G401 (cell line): ENCODE measurements around the gene GAS2. TPM values are rescaled to one million over a fixed set of nuclear protein-coding genes. Genes with fewer than 3 reads are reported as not detected.

Experiments
- DNase-seq: peaks from one replicate; pipeline ENCODE4 v3.0.0-alpha.2; 2015; ENCODE audit warnings: low spot score
- in situ Hi-C: cut with HindIII; loops from 2 replicates; pipeline ENCODE4 v1.10.0; 2016; ENCODE audit warnings: low sequenced_read_pairs, mixed read lengths
- total RNA-seq: library from RNA; depleted of rRNA; stranded (reverse); fragments of >200 nt; shearing (Covaris generic); gene quantifications from 2 replicates; pipeline ENCODE4 v1.2.3, GENCODE V29; 2014

The GAS2 gene
- total RNA-seq, 1 experiment from 2014 or later: not detected

DNA sequence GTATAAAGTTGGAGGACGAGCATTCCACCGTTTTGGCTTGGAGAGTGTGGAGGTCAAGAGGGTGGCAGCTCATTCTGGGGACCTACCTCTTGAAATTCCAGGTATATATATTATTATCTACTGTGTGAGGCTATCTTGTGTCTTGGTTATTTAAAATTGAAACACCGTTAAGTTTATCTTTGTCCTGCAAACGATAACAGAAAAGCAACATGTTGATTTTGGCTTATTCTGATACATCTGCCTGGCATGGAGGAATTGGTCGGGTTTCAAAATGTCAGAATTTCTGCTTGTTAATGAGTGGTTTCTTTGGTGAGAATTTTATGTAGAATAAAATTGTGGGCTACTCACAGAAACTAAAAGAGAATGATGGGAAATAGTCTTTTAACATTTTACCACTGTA, 108.8 kb downstream of the GAS2 start:
- in situ Hi-C loops: no loop called here
- no peak for DNase-seq

DNA sequence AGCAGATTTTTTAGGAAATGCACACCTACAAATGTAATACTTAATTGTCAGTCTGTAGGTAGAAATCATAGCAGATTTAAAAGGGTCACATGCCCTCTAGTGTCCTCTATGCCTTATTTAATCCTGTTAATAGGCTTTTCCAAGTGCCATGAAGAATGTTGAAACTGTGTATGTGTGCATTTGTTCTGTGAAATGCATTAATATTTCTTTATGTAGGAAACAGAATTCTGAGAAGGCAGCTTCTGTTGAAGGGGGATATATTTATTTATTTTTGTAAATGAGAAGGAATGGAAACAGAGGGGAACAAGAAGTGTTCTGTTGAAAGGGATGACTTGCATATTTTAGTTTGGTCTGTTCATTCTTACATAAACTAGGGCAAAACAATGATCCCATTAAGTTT, 112.2 kb downstream of the GAS2 start:
- DNase-seq: no peak
- in situ Hi-C loops: no loop called here

DNA sequence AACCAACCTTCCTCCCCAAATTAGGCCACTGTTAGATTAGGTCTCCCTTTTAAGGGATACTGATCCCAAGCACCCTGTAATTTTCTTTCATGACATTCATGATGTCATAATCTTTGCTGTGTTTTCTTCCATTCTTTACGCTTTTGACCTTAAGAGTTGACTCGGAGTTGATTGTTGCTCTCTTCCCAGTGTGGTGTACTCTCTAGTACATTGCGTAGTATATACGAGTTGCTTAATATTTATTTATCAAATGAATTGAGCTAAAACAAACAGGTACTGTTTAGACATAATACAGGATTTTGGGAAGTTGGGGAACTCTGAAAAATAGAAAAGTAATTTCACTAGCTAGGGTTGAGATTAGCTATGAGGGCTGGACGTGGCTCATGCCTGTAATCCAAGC, 113.4 kb downstream of the GAS2 start:
- in situ Hi-C loops: no loop called here
- no peak for DNase-seq

DNA sequence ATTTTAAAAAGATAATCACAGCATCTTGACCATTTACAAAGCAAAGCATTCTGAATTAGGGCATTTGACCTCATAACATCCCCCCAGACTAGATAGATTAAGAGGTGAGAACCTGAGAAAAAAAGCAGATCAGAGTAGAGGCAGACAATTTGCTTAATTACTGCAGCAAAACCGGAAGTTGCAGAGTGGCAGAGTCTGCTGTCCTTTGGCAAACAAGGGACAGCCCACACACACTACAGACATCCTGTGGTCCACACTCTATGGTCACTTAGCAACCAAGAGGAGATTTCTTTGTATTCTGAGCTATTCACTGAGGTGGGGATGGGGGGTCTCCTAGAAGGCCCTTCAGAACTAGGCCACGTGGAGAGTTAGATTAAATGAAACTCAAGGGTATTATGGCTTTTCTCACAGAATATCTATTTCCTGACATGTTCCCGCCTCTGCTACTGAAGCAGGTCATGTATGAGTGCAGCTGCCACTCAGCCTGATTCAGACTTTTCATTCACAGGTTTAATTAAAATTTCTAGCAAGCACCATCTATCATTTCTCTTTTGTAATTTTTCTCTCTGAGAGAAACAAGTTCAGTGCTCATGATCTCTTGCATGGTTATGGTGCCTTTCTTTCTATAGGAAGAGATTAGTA, 114.7 kb downstream of the GAS2 start:
- no peak for DNase-seq
- in situ Hi-C loops: no loop called here

DNA sequence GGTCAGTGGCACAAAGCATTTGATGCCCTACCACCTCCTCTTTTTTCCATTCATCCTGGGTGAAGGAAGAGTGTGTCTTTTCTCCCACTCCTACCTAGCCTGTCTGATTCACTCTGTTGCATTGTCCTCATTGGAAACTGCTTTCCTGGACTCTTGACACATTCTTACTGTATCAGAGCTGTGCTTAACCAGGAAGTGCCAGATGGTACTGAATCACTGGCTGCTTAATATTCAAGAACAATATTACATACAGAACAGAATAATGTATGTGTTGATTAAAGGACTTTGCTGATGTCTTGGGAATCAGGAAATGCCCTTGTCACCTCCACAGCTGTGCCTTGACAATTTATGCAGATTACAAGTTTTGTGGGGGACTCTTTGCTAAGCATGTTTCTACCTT, 118.8 kb downstream of the GAS2 start:
- no peak for DNase-seq
- in situ Hi-C loops: no loop called here

DNA sequence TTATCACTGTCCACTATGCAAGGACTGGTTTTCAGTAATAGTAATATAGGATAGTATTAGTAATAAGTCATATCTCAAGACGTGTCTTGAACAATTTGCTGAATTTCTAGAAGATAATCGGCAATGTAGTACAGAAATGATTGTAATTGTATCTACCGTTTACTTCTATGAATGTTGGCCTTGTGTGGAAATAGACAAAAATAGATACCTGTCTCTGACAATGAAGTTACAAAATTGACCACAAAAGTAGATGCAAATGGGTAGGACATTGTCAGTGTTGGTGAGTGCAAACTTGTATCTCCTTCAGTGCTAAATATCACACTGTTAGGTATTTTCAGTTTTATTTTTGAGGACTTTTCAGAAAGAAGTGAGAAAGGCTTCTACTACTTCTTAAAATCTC, 120.1 kb downstream of the GAS2 start:
- DNase-seq: no peak
- in situ Hi-C loops: no loop called here

DNA sequence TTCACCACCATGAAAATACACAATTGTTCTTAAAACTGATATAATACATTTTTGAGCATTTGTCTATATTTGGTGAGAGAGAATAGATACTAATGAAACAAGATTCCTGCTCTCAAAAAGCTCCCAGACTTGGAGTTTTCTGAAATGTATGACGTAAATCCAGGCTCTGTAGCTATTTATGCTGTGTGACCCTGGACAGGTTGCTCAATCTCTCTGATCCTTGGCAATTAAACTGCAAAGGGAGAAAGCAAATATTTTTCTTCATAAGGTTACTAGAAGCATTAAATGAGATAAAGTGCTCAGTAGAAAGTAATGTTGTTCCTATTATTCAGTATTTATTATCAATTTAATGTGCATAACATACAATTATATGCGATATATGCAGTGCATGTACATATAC, 120.6 kb downstream of the GAS2 start:
- DNase-seq: no peak
- in situ Hi-C loops: no loop called here

DNA sequence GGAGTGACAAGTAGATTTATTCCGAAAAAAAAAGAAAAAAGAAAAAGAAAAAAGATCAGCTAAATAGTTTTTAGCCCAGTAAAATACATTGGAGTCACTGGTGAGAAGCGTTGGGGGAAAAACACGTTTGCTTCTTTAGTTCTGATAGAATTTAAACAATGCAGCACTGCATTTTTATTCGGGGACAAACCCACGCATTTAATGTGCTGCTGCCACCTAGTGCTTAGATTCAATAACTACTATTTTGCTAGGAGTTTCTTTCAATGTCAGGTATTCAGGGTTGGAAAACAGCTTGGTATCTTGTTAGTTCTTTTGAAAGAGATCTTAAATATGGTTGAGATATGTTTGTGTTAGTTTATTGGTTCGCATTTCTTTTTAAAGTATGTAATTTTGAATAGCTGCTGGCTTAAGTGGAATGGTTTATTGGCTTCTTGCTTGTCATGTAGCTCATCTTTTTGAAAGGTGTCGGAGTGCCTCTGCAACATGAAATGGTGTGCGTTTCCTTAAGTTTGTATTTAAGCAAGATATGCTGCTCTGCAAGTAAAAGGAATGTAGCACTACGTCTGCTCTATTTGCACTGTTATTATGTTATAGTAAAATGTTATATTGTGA, 121.2 kb downstream of the GAS2 start:
- in situ Hi-C loops: no loop called here
- peak; percentile 51 for DNase-seq

DNA sequence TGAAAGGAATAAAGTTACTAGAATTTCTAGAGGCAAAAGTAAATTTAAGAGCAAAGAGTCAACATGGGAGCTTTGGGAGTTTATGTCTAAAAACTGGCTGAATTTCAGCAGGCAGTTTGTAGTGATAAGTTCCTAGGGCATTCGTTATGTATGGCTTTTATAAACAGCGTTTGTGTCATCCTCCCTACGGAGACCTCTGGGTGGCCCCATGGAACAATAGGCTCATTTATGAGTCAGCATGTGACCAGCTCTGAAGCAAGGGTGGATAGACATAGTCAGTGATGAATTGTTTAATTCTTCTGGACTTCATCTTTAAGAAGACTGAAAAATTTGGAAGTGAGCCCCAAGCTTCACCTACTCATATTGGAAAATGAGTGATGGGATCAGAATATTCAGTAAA, 126.1 kb downstream of the GAS2 start:
- no peak for DNase-seq
- in situ Hi-C loops: no loop called here

DNA sequence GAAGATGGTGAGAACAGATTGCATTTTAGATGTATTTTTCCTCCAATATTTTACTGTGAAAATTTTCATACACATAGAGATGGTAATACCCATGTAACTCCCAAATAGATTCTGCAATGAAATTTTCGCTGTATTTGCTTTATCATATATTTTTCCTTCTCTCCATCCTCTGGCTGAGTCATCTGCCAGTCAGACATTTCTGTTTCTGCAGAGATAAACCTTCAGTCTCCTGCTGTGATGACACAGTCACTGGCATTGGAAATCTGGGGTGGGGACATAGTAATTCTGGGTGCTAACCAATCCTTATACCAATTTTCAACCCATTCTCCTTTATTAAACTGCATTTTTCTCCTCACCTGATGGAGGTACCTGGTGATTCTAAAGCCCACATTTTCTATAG, 129.5 kb downstream of the GAS2 start:
- DNase-seq: no peak
- in situ Hi-C loops: no loop called here

DNA sequence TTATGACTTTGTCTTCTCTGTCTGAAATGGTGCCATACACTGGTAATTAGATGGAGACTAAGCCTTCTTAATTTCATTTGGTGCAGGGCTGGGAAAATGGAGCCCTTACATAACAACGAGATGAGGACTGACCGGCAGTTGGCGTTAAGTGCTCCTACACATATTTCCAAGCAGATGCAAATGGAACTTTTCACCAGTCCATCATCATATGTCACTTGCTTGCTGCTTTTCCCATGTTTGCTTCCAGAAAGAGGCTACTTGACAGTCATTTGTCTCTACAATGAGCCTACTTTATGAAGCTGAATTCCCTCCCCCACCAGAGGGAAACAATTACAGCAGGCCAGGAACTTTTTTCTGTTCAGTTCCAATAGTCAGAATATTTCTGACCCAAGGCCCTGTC, 130.6 kb downstream of the GAS2 start:
- no peak for DNase-seq
- in situ Hi-C loops: no loop called here

DNA sequence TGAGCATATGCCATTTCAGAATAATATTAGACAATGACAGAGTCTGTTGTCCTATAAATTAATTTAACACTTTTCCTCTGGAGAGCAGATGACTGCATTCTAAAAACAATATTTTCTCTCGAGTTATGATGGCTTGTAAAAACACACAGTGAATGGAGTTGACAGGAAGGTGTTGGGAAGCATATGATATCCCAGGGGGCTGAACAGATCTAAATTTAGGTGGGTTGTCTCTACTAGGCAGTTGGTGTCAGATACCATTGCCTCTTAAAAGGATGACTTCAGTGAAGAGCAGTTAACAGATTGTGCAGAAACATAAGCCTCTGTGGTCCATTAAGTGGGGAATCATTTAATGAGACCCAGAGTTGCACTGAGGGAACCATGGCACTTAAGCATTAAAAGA, 132.5 kb downstream of the GAS2 start:
- DNase-seq: no peak
- in situ Hi-C loops: no loop called here

DNA sequence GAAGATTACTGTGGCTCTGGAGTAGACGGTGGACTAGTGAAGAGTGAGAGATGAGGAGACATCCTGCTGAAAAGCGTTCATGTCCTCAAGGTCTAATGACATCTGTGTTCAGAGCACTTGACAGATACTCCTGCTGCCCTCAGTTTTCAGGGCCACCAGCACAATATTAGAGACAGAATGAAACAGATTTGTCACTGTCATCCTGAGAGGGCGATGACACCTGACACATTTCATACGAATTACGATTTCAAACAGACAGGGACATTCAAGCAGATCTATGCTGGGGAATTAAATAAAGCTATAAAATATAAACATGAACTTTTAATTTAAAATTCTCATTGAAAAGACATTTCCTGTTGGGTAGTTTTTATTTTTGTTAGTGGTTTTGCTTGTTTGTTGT, 134.1 kb downstream of the GAS2 start:
- no peak for DNase-seq
- in situ Hi-C loops: no loop called here

DNA sequence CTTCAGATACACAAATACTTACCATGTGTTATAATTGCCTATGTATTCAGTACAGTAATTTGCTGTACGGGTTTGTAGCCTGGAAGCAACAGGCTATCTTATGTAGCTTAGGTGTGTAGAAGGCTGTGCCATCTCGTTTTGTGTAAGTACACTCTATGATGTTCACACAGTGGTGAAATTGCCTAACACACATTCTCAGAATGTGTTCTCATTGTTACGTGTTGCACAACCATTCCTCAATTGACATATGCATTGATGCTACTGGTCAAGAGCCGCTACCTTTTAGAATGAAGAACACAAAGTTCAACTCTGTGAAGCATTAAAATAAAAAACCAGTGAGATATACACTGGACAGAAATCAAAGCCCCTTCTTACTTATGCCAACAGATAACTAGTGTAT, 136.4 kb downstream of the GAS2 start:
- in situ Hi-C loops: no loop called here

DNA sequence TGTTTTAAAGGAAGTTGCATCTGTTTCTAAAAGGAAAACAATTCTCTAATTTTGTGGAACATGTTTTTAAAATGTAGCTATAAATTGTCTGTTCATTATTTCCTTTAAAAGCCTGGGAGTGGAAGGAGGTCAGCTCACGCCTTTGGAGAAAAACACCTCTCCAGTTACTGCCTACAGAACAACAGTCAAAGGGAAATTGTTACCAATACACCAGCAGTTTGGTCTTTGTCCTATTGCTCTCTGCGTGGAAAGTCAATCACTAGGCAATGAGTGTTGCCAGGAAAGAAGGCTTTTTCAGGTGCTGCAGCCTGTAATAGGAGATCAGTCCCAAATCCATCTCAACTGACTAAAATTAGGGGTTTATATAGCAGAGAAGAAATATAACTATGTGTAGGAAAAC, 141.0 kb downstream of the GAS2 start:
- in situ Hi-C loops: no loop called here
- no peak for DNase-seq

More for the DNA sequence above, 136.4 kb downstream of the GAS2 start:
- DNase-seq: no peak

DNA sequence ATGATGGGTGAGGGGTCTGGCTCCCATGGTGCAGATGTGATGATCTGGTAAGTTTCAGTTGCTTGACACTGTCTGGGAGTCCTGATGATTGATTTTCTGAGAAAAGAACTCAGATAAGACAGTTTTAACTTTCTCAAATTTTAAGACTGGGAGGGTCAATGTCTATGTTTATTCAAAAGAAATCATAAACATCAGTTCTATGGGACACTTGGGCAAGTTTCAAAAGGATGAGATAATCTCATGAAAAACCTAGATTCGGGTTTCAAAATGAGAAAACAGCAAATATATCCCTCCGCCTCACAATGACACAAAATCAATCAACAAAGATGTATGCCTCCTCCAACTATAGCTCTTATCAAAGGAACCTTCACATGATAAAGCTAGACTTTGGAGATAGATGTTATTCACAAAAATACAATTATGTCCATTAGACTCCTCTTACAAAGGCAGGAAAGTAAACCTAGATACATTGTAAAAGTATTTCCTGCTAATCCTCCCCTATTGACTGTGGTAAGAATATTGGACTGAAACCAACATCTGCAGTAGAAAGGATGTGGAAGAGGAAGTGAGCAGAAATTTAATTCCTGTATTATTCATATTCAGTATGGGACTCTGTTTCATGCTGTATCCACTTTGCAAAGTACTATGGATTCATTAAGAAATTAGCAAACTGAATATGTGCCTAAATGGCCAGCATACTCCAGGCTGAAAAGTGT, 141.6 kb downstream of the GAS2 start:
- DNase-seq: no peak
- in situ Hi-C loops: no loop called here

DNA sequence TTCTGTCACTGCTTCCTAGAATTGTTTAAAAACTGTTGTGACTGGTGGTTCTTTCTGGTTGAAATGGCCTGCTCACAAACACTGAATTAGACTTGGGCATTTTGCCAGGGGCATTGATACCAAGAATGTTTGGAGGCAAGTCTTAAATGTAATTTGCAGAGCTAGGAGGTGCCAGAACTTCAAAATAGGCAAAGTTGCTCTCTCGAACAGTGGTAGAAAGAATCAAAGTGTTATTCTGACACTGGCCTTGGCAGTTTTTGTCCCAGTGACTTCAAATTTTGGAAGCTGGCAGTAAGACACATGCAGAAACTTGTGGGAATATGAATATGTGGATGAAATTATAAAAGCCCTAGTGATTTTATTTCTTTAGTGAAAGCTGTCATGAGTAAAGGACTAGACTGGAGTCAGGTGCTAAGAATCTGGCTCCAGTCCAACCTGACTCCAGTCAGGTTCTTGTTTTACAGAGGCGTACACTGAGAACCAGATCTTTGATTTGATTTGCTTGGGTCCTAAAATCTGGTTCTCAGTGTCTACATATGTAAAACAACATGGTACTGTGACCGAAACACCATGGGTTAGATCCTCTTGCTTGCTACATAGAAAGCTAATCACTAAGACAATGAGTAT, 142.3 kb downstream of the GAS2 start:
- no peak for DNase-seq
- in situ Hi-C loops: no loop called here

DNA sequence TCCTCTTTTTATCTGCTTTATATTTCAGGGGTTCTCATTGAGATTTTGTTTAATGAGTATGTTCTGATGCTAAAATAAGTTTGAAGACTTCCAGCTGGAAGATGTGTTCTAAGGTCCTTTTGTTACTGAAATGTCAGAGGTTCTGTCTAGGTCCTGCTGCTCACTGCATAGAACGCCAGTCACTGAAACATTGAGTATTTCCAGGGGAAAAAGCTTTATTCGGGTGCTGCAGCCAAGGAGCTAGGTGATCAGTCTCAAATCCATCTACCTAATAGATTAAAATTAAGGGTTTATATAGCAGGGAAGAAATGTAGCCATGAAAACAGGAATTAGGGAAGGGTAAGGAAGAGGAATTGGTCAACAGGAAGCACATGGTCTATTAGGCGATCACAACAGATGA, 143.5 kb downstream of the GAS2 start:
- in situ Hi-C loops: no loop called here
- DNase-seq: no peak

DNA sequence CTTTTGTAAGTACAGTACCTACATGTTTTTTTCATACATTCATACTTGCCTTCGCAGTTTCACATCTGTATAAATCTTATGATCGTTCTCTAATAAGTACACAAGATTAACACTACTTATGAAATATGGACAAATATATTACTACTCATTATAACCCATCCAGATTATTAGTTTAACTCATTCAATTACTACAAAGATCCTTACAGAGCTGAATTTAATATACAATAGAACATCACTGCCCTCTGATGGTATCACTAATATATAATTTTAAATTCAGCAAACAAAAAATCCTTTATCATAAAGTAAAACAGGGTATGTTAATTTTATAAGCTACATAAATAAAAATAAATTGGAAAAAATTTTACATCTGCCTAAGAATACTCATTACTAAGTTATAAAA, 155.8 kb downstream of the GAS2 start:
- in situ Hi-C loops: no loop called here
- DNase-seq: no peak

DNA sequence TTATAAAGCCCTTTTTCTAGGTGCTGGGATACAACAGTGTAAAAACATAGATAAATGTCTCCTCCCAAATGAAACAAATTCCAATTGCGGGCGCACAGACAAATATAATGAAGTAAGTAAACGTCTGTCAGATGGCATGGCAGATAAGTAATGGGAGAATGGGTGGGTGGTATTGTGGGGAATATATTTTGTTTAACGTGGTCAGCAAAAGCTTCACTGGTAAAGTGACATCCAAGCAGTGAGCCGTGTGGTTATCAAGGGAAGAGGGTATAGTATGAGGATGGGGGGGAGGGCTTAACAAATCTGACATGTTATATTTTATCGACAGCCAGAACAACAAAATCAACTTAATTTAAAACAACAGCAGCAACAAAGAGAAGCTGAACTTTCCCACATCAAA, 162.0 kb downstream of the GAS2 start:
- in situ Hi-C loops: no loop called here
- DNase-seq: peak; percentile 21
